ENCODE results near the gene PPARA.

PPARA gene

DNA sequence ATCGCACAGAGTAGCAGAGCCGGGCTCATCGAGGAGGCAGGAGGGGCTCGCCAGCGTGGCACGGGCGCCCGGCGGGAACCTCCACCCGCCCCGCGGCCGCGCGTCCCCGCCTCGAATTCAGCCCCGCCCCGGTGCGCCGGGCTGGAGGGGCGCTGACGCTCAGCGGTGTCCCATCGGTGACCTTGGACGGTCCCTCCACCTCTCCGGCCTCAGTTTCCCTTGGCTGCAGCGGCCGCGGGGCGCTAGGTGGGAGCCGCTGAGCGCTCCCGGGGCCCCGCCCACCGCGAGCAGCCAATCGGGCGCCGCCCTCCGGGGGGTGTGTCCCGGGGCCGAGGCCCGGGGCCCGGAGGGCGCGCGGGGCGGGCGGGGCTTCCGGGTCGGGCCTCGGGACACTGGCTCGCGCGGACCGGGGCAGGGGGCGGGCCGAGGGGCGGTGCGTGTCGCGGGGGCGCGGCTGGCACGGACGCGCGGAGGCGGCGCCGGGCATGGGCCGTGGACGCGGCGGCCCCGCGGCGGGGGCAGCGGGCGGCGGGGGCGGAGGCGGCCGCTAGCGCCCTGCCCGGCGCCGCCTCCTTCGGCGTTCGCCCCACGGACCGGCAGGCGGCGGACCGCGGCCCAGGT is at the start of gene PPARA:
TSS of gene PPARA (plus strand) at position 493 of the 621 bp plus-strand sequence. CDS start 47,858 bp downstream, outside the sequence.
- peak; percentile 24 for DNase-seq

DNA sequence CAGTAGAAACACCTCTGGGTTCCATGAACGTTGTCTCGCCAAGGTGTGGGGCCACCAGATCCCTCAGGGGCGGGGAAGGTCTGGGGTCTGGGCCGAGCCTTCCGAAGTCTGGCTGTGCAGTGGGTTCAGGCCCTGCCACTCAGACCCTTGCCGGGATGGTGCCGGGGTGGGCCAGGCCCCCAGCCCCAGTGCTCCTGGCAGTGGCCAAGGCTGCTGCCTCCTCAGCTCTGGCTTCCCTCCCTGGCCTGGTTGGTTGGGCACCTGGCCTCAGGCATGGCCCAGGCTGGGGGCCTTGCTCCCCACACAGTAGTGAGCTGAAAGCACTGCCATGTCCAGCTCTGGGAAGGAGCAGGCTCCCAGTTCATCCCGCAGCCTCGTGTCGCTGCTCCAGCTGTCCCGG is 48.2 kb upstream of the PPARA start:
- no peak for DNase-seq

DNA sequence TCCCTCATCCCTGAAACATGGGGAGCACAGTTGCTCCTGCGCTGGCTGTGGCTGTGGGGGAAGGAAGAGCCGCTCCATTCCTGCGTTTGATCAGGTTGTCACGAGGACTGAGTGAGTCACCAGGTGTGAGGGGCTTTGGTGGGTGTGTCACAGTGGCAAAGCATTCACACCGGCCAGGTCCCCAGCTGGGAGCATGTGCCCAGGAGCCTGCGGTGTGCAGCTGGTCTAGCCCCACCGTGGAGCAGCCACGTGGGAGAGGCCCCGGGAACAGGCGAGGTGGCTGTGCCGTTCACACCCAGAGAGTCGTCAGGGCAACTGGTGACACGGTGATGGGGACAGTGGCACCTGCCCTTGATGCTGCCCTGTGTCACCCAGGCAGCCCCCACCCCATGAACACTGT is 47.6 kb upstream of the PPARA start:
- no peak for DNase-seq

DNA sequence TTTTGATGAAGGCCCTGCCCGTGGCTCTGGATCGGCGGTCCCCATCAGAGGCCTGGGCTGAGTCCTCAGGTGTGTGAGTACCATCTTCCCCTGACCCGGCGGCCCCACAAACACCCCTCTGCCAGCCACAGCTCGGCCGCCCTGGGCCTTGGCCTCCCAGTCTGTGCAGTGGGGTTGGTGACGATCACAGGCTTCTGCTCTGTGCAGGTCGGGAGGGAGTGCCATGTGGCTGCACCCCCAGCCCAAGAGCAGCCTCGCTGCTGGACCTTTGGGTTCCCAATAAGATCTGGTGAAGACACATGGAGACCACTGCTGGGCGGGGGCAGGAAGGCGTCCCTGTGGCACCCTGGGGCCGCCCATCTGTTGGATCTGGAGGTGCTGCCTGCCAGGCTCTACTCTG is 47.1 kb upstream of the PPARA start:
- no peak for DNase-seq

DNA sequence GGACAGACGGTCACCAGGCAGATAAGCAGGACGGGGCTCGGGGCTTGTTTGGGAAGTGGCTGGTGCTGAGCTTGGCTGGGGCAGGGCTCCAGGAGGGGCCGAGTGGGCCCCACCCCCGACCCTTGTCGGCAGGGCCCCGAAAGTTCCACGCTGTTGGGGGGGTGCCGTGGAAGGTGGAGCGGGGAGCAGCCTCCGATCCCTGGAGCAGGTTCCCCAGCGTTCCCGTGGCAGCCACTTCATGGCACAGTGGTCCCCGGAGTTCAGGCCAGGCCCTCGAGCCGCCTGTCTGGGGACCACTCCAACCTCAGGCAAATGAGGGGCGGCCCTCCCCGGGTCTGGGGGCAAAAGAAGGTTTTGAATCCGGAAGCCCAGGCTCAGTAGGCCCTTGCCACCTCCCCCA is 46.7 kb upstream of the PPARA start:
- no peak for DNase-seq

DNA sequence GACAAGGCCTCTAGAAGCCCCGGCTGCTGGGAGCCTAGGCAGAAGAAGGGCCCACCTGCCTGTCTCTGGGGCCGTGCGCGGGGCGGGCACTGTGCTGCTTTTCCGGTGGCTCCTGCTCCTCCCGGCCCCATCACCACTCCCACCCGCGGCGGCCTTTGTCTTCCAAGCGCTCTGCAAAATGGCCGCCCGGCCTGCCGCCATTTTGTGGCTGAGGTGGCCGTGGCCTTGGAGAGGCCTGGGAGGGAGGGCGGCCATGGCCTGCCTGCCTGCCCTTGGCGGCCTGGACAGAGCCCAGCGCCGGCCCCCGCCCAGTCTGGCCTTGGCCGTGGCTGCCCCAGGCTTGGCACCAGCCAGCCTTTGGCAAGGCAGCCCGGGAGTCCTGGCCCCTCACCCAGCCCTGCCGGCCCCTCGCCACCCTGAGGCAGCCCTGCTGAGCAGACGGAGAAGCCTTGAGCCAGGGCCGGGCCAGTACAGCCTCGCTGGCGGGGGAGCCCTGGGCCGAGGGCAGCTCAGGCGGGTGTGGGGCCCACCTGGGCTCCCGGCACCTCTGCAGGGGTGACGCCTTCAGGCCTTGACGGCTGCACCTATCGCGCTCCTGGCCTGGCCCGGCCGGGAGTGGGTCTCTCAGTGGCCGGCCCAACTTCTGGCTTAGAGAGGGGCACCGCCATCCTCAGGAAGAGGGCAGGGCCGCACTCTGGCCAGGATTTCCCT is 46.0 kb upstream of the PPARA start:
- DNase-seq = no peak

DNA sequence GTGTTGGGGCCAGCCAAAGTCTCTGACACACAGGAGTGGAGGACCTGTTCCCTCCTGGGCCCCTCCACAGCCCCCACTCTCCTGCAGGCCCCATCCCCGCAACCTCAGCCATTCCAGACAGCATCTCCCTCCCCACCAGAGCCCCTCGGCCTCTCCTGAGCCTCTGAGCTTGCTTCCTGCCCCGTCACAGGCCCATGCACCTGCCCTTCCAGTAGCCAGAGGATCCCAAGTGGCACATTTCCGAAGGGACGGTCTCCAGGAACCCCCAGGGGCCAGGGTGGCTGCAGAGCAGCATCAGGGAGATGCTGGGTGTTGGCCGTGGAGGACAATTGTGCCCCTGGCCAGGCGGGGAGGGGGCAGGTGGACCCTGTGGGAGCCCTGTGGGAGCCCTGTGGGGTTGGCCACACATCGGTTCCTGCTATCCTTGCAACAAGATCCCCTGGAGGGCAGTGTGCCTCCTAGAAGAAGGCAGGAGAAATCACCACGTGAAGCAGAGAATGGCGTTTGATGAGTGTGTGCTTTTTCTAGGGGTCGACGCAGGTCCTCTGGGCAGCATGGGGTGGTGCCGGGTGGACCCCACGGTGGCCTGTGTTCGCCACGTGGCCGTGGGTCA is 45.3 kb upstream of the PPARA start:
- DNase-seq = no peak

DNA sequence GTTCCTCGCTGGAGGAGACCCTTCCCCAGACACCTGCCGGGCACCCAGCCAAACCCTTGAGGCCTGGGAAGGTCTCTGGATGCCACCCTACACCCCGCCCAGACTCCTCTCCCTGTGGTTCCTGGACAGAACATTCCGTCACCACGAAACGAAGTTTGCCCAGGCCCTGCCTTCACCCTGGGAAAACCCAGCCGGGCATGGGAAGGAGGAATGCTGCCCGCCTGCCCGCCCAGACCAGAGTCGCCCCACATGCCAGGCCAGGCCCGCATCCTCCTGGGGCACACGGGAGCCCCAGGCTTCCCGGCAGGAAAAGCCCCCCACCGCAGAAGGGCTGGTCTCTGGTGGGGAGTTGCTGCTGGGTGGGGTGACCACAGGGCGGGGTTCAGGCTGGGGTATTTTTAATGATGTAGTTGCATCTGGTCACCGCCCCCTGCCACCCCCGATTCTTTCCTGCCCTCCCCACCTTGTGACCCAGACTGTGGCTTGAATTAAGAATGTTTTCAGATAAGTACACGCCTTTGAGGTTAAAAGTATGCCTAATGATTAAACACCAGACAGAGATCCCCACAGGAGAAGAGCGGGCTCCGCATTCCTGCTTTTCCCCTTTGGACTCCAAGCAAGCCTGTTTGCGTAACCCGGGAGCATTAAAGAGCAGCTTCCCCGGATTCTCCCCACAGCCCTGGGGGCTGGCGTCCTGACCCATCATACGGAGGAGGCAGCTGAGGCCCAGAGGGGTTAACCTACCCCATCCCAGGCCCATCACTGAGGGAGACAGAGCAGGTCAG is 44.6 kb upstream of the PPARA start:
- DNase-seq = no peak

DNA sequence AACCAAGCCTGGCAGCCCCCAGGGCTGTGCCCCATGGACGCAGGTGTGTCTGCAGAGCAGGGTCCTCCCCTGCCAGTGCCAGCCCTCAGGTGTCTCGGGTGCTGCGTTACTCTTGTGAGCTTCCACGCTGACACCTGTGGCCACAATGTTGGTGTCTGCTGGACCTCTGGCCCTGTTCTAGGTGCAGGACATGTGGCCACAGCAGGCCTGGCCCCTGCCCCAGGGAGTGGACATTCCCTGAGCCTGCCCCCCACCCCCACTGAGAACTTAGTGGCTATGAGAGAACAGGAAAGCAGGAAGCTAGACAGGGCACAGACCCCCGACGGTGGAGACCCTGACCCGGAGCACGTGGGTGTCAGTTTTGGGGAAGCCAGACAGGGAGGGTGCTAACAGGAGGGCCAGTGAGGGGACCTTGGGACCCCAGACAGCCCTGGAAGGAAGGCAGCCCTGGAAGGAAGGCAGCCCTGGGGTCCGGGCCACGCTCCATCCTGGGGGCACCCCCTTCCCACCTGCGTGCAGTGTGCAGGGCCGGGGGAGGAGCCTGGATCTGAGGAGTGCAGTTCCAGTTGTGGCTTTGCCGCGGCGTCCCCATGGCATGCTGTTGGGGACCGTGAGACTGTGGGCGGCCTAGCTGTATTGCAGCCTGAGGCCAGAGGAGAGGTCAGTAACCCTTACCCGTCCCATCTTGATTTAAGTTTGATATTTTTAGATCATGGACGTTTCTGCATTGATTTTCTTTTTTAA is 43.9 kb upstream of the PPARA start:
- DNase-seq = no peak

GRCh38 chr22:46107089-46107664 is 43.1 kb upstream of the PPARA start:
- no peak for DNase-seq

DNA sequence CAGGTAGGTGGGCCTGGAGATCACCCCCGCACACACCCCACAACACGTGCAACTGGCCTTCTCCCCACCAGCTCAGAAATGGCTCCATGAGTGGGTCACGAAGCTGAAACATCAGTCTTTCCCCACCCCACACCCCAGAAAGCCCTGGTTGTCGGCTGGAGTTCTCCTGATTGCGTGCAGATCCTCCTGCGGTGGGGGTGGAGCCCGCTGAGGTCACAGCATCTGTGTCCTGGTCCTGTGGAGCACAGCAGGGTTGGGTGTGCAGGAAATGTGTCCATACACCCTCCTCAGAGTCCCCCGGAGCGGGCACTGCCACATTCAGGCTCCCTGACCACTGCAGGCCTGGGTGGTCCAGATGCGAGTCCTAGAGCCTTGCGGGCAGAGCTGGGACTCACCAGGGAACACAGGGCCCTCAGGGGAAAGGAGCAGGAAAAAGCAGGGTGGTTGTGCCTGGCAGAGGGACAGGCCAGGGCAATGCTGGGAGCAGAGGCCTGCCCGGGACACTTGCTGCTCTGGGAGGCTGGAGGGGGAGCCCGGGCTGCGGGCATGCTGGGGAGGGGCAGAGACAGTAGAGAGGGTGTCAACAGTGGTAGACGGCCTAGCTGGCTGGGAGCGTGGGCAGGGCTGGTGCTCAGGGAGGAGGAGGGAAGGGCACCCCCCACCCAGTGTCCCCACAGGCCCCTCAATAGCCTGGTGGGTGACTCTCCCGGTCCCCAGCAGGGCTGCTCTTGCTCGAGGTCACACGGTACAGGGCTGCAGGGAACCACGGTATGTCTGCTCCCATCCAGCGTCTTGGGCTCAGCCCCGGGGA is 42.4 kb upstream of the PPARA start:
- DNase-seq = no peak

- DNase-seq = no peak
These were observed 41.5 kb upstream of the PPARA start for GRCh38 chr22:46108564-46109473.

DNA sequence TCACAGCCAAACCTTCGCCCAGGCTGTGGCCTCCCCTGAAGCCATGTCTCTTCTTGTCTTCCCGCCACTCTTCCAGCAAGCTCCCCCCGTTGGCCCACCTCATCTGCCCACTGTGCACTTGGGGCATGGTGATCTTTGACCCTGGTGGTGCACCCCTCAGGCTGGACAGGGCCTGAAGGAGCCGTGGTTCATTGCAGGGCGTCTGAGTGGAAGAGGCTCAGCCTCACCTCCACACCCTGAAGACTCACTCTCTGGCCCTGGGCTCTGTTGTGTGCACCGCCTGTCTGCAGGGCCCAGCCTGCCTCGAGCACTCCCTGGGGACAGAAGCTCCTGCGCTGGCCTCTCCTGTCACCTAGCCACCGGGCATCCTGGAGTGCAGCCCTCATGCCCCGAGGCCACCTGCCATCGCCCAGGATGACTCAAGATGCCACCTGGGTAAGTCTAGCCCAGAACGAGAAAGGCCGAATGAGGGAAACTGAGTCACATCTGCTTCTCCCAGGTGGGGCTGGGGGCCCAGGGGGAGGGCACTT is 40.8 kb upstream of the PPARA start:
- no peak for DNase-seq

- no peak for DNase-seq
These were observed 40.1 kb upstream of the PPARA start for GRCh38 chr22:46110215-46110614.

- no peak for DNase-seq
These were observed 38.5 kb upstream of the PPARA start for GRCh38 chr22:46111645-46112306.

DNA sequence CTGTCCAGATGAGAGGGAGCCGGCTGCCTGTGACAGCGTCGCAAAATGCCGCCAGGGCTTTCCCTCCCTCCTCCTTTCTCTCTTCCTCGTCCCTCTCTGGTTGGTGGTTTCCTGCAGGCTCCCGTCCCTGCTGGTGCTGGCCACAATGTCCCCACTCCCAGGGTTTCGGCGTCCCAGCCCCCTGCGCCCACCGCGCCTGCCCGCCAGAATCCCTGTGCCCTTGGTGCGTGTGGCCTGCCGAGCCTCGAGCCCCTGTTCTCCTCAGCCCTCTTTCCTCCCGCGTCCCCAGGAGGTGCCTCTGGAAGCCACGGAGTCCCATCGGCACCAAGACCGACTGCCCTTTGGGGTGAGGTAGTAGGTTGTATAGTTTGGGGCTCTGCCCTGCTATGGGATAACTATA is 37.9 kb upstream of the PPARA start:
- no peak for DNase-seq

- no peak for DNase-seq
These were observed 37.0 kb upstream of the PPARA start for GRCh38 chr22:46113110-46113909.

GRCh38 chr22:46113910-46114517 is 36.3 kb upstream of the PPARA start:
- no peak for DNase-seq

All from GF-D8 (cell line).